Measurements from ENCODE around the gene HLA-DOB.

Gene HLA-DOB

DNA sequence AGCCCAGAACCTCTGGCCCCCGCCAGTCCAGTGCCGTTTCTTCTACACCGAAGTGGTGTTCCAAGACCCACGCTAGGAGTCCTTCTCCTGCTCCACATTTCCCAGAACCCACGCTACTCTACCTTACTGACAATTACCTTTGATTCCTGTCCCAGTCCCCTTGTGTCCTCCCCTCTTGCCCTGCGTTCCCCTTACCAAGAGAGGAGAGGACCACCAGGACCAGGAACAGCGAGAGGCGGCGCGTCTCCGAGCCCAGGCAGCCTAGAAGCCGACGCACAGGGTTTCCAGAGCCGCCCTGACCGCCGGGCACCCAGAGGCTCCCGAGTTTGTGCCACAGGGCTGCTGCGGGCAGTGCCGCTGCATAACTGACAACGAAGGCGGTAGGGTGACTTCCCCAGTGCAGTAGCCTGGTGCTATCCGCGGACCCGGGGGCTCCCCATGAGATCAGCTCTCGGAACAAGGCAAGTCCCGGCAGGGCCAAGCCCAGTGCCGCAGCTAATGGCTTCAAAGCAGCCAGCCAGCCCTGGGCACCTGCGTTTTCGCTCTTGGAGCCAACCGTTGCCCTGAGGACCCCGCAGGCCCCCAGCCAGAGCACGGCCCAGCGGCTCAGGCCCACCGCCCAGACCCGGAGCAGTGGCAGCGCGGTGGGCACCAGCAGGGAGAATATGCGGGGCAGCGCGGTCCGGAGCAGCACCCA, 36.2 kb upstream of the HLA-DOB start:
- Histone ChIP-seq H2AFZ (ENCODE audit: low read depth, low read length, severe bottlenecking) (peak overlapping the region; percentile 90), H3K9me3 (ENCODE audit: insufficient read depth, low read length) (no peaks in the 10 kb centered on the region), H3F3A (ENCODE audit: insufficient read depth) (peaks cover 5% of the 10 kb centered on the region; the same call in 1 of the 2 replicates), H3K27me3 (ENCODE audit: low read length) (no peaks in the 10 kb centered on the region), H3K9me2 (replicated peaks; ENCODE audit: insufficient read depth, low read length) (no peaks in the 10 kb centered on the region), H3K36me3 (ENCODE audit: low read length) (no peaks in the 10 kb centered on the region), H3K4me2 (ENCODE audit: low read depth, low read length, poor library complexity, severe bottlenecking) (peak overlapping the region; percentile 80), H3K4me3 (ENCODE audit: insufficient read depth, low read length, poor library complexity, severe bottlenecking) (peak overlapping the region; percentile 72), H3K79me2 (ENCODE audit: insufficient read depth, low read length) (no peaks in the 10 kb centered on the region), H3K27ac (ENCODE audit: low read depth, low read length) (peak overlapping the region; percentile 10), H3K9ac (ENCODE audit: low read length) (peak overlapping the region; percentile 66), H4K20me1 (ENCODE audit: low read depth, low read length) (no peaks in the 10 kb centered on the region)
- TF ChIP-seq, protein P1, sequence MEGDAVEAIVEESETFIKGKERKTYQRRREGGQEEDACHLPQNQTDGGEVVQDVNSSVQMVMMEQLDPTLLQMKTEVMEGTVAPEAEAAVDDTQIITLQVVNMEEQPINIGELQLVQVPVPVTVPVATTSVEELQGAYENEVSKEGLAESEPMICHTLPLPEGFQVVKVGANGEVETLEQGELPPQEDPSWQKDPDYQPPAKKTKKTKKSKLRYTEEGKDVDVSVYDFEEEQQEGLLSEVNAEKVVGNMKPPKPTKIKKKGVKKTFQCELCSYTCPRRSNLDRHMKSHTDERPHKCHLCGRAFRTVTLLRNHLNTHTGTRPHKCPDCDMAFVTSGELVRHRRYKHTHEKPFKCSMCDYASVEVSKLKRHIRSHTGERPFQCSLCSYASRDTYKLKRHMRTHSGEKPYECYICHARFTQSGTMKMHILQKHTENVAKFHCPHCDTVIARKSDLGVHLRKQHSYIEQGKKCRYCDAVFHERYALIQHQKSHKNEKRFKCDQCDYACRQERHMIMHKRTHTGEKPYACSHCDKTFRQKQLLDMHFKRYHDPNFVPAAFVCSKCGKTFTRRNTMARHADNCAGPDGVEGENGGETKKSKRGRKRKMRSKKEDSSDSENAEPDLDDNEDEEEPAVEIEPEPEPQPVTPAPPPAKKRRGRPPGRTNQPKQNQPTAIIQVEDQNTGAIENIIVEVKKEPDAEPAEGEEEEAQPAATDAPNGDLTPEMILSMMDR (IDR thresholded peaks at IDR 0.05; ENCODE audit: insufficient read depth, low read length, poor library complexity, severe bottlenecking), result no peak
- TF ChIP-seq EZH2phosphoT487 (conservative IDR thresholded peaks at IDR 0.05; ENCODE audit: low read length), result 0 out of 2 replicates have a peak, but pooled peaks have one; percentile 85

DNA sequence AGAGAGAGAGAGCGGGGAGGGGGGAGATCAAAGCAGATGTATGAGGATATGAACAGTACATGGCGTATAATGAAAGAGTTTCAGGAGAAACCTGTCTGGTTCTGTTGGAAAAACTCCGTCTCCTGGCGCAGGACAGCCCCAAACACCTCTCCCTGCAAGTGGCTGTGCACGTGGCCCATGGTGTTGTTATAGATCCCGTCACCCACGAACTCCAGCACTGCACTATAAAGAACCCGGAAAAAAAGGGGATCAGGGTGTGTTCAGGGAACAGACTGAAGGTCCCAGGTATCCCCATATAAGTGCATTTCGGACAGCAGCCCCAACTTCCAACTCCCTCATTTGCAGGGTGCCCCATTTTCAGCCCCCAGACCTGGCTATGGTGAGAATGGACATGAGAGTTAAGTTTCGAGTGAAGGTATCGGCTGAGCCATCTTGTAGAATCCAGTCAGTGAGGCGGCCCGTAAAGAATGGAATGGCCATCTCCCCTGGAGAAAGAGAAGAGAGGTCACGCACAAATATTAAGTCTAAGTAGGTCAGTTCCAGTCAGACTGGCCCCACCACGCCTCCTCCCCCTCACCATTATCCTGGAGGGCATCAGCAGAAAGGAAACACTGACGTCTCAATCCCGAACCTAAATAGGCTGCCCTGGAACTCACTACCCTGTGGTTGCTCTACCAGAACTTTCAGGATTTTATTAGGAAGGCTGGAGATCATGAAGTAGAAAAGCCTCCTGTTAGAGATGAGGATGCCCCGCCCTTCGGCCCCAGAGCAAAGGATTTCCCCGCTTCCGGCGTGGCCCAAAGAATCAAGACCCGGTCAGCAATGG, 35.4 kb upstream of the HLA-DOB start:
- Histone ChIP-seq H3K27me3 (ENCODE audit: low read length) (no peaks in the 10 kb centered on the region), H3F3A (ENCODE audit: insufficient read depth) (peaks cover 5% of the 10 kb centered on the region; the same call in 1 of the 2 replicates), H3K9me2 (replicated peaks; ENCODE audit: insufficient read depth, low read length) (no peaks in the 10 kb centered on the region), H3K36me3 (ENCODE audit: low read length) (no peaks in the 10 kb centered on the region), H2AFZ (ENCODE audit: low read depth, low read length, severe bottlenecking) (no peak overlapping the region), H3K9ac (ENCODE audit: low read length) (peak overlapping the region; percentile 66; the same call in 1 of the 2 replicates), H3K4me3 (ENCODE audit: insufficient read depth, low read length, poor library complexity, severe bottlenecking) (no peak overlapping the region), H4K20me1 (ENCODE audit: low read depth, low read length) (no peaks in the 10 kb centered on the region), H3K4me2 (ENCODE audit: low read depth, low read length, poor library complexity, severe bottlenecking) (peak overlapping the region; percentile 80), H3K79me2 (ENCODE audit: insufficient read depth, low read length) (no peaks in the 10 kb centered on the region), H3K27ac (ENCODE audit: low read depth, low read length) (no peak overlapping the region), H3K9me3 (ENCODE audit: insufficient read depth, low read length) (no peaks in the 10 kb centered on the region)
- no peak for TF ChIP-seq EZH2phosphoT487 (conservative IDR thresholded peaks at IDR 0.05; ENCODE audit: low read length)
- TF ChIP-seq, protein P1 (IDR thresholded peaks at IDR 0.05; ENCODE audit: insufficient read depth, low read length, poor library complexity, severe bottlenecking), result no peak

DNA sequence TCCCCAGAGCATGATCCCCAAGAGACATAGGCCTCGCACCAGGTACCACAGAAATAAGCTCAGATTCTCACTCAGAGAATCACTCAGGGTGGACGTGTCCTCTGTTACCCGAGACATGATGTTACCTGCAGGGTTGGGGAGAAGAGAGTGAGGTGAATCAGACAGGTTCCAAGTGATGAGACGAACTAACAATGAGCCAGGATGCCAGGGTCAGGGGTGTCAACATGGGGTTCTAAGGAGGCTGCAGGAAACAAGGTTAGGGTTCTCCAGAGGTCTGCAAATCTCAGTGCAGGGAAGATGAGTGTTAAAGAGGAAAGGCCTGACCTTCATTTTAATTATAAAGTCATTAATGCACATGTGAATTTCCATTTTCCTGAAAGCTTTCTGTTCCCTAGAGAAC, 34.2 kb upstream of the HLA-DOB start:
- no peak overlapping the region for H3K9ac ChIP-seq (ENCODE audit: low read length)

More for the DNA sequence above, 34.2 kb upstream of the HLA-DOB start:
- no peaks in the 10 kb centered on the region for H4K20me1 ChIP-seq (ENCODE audit: low read depth, low read length)
- no peak overlapping the region for H3K27ac ChIP-seq (ENCODE audit: low read depth, low read length)
- H3K4me2 ChIP-seq (ENCODE audit: low read depth, low read length, poor library complexity, severe bottlenecking), result no peak overlapping the region
- H2AFZ ChIP-seq (ENCODE audit: low read depth, low read length, severe bottlenecking), result no peak overlapping the region
- H3K9me2 ChIP-seq (replicated peaks; ENCODE audit: insufficient read depth, low read length), result no peaks in the 10 kb centered on the region
- no peaks in the 10 kb centered on the region for H3K36me3 ChIP-seq (ENCODE audit: low read length)
- no peaks in the 10 kb centered on the region for H3K27me3 ChIP-seq (ENCODE audit: low read length)
- TF ChIP-seq, protein P1 (IDR thresholded peaks at IDR 0.05; ENCODE audit: insufficient read depth, low read length, poor library complexity, severe bottlenecking), result no peak
- no peak for TF ChIP-seq EZH2phosphoT487 (conservative IDR thresholded peaks at IDR 0.05; ENCODE audit: low read length)
- no peaks in the 10 kb centered on the region for H3K9me3 ChIP-seq (ENCODE audit: insufficient read depth, low read length)
- no peaks in the 10 kb centered on the region for H3K79me2 ChIP-seq (ENCODE audit: insufficient read depth, low read length)
- H3K4me3 ChIP-seq (ENCODE audit: insufficient read depth, low read length, poor library complexity, severe bottlenecking), result no peak overlapping the region
- H3F3A ChIP-seq (ENCODE audit: insufficient read depth), result peaks cover 7% of the 10 kb centered on the region

Measured in SU-DHL-6 (cell line).